SH-SY5Y (cell line): ENCODE data around the gene ZNF835.

ENCODE experiments used
- GATA2 ChIP-seq: IDR thresholded peaks from 2 replicates; pipeline ENCODE4 v1.6.1; 2011; ENCODE audit warnings: mild to moderate bottlenecking, low read depth, low read length
- GATA3 ChIP-seq: IDR thresholded peaks from 2 replicates; pipeline ENCODE4 v1.6.1; 2011; ENCODE audit warnings: low read depth, mild to moderate bottlenecking, low read length, moderate library complexity

DNA sequence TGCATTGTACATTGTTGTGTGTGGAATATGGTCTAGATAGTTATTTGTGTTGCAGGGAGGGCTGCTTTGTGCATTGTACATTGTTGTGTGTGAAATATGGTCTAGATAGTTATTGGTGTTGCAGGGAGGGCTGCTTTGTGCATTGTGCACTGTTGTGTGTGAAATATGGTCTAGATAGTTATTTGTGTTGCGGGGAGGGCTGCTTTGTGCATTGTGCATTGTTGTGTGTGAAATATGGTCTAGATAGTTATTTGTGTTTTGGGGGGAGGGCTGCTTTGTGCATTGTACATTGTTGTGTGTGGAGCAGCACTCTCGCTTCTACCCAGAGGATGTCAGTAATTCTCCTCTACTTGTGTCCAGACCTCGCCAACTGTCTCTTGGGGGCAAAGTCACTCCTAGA, 36.3 kb upstream of the ZNF835 start:
- no peak for TF ChIP-seq GATA2
- no peak for TF ChIP-seq GATA3
